GM21526 (cell line): ENCODE results near the gene SLC19A1.

Experiments used
- ATAC-seq: cut with Tn5 transposase; IDR thresholded peaks from one replicate; pipeline ENCODE4 v1.9.1; 2021; ENCODE audit warnings: moderate library complexity; ENCODE audit not compliant: unreplicated experiment, low FRiP score

SLC19A1 gene

DNA sequence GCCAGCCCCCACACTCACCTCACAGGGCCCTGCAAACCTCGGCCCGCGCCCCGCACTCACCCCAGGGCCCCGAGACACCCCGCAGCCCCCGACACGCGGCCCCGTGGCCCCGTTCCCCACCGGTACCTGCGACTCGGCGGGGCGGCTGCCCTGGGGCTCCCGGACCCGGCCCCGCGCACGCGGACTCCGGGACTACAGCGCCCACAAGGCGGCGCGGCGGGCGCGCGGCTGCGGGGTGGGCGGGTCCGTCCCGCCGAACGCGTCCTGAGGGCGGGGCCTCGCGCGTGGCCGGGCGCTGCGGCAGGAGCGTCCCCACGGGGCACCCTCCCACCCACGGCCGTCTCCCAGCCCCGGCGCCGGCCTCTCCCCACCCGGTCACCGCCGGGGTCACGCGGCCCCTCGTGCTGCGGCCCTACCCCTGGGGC is at the start of gene SLC19A1:
Gene SLC19A1, minus strand, starts transcription at position 199 of the 425 bp plus-strand sequence. CDS start 4,481 bp downstream, outside the sequence.
- peak; percentile 49 for ATAC-seq

GRCh38 chr21:45591619-45592207 is 49.5 kb upstream of the SLC19A1 start:
- no peak for ATAC-seq

- no peak for ATAC-seq
These were observed 48.7 kb upstream of the SLC19A1 start for GRCh38 chr21:45590726-45591618.

- ATAC-seq: no peak
These were observed 48.0 kb upstream of the SLC19A1 start for GRCh38 chr21:45590246-45590725.

DNA sequence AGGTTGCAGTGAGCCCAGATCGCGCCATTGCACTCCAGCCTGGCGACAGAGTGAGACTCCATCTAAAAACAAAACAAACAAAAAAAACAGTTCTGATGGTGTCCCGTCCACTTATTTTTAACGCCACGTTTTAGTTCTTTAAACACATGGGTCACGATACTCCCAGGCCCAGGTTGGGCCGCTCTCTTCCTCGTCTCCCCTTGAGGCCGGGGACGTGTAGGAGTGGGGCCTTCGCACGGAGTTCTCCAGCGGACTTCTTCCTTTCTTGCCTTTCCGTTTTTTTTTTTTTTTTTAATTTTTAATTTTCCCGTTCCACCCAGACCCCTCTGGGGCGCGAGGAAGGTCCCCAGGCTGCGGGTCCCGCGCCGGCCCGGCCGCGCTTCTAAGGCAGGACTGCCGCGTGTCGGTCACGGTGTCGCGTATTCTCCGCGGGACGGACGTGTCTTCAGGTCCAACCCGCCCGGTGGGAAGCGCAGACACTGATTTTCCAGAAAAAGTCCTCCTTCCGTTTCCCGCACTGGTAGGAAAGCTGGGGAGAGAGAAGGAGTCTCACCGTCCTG is 47.5 kb upstream of the SLC19A1 start:
- no peak for ATAC-seq

GRCh38 chr21:45588871-45589491 is 46.7 kb upstream of the SLC19A1 start:
- no peak for ATAC-seq

- ATAC-seq: no peak
These were observed 46.0 kb upstream of the SLC19A1 start for GRCh38 chr21:45588086-45588825.

DNA sequence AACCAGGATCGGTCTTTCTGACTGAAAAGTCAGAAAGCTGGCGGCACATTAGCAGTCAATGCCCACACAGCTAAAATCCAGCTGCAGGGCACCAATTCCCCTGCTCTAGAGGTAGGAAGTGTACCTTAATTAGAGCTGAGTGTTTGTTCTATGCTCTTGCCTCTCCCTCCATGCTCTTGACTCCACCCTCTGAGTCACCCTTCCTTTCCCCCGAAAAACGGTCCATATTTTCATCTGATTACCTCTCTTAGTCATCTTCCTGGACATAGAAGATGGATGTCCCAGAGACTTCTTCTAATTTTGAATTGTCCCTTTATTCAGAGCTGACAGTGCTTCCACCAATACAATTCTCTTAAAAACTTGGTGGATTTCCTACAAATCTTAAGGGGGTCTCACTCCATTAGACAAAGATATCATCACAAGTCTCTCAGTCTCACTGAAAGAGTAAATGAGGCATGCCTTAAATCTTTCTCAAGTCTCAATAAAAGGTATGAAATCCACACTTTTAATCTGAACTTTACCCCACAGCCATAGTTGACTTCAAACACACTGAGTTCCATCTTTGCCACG is 44.1 kb upstream of the SLC19A1 start:
- ATAC-seq: no peak

GRCh38 chr21:45584786-45585185 is 42.5 kb upstream of the SLC19A1 start:
- ATAC-seq: no peak

DNA sequence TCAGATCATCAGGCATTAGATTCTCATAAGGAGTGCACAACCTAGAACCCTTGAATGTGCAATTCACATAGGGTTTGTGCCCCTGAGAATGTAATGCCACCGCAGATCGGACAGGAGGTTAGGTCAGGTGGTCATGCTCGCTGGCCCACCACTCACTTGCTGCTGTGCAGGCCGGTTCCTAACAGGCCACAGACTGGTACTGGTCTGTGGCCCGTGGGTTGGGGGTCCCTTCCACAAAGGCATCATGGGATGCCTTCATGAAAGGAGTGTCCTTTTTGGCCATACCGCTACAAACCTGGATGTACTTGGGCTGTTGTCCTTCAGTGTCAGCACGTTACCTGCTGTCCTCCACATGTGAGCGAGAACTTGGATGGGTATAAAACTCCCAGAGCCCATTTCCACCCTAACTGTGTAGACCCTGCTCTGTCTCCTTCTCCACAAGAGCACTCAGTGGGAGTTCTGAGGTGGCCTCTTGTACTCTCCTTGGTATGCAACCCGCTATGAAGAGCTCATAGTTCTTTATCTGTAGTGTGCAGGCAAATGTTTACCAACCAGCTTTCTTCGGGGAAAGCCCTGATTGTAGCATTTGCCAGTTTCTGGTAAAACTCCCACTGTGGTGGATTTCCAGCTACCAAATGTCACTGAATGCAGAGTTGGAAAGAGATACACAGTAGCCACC is 41.7 kb upstream of the SLC19A1 start:
- ATAC-seq: no peak

DNA sequence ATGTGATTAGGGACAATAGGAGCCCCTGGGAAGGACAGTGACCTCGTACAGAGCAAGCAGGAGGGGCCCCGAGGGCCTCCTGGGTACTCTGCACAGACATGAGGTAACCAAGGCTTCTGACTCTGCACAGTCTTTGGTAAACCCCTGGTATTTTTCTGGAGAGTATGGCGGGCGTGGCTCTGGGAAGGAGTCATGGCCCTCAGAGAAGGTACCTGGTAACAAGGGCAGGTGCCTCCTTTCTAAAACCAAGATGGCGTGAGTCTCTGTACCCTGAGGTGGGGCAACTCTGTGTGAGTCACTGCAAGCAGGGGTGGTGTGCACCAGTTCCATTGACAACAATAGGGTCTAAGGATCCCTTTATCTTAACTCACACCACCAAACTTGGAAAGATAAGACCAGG is 39.9 kb upstream of the SLC19A1 start:
- ATAC-seq: no peak

- ATAC-seq: no peak
These were observed 39.1 kb upstream of the SLC19A1 start for GRCh38 chr21:45581322-45581712.

DNA sequence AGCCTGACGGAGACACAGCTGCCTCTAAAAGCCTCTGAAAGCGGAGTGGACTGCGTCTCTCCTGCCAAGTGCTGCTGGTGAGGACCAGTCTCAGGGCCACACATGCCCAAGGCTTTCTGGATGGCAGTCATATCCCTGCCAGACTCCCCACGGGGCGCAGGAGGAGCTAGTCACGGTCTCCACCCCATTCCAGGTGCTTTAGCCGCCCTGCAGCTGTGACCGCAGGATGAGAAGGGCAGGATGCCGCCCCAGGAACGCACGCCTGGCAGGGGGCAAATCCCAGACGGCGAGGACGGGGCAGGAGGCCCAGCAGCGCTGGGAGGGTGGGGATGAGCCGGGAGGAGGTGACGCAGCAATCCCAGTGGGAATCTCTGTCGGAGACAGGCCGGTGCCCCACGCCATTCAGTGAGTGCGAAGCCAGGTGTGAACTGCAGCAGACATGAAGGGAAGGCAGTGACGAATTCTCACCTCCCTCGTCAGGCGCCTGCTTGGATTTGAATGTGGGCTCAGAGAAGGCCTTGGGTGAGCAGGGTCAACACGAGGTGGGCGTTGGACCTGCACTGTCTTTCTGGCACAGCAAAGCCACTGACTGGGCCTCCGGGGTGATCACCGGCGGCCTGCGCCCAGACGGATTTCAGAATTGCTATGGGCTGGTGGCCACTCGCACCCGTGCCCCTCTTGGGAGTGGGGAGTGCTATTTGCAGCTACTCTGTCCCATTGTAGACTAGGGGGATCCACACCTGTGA is 38.5 kb upstream of the SLC19A1 start:
- no peak for ATAC-seq

DNA sequence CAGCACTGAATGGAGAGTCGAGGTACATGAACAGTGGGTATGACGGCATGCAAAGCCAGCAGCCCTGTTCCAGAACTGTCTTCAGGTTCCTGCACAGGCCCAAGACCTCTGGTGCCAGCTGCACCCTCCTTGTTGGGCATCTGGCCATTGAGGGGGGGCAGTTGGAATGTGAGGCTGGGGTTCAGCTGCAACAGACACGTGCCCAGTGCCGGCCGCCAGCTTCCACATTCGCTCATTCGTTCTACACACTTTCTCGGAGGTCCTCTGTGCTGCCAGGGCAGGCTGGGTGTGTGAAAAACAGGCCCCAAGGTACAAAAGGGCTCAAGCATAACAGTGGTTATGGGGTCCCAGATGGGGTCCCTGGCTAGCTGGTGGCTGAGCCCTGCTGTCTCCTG is 37.9 kb upstream of the SLC19A1 start:
- ATAC-seq: no peak

DNA sequence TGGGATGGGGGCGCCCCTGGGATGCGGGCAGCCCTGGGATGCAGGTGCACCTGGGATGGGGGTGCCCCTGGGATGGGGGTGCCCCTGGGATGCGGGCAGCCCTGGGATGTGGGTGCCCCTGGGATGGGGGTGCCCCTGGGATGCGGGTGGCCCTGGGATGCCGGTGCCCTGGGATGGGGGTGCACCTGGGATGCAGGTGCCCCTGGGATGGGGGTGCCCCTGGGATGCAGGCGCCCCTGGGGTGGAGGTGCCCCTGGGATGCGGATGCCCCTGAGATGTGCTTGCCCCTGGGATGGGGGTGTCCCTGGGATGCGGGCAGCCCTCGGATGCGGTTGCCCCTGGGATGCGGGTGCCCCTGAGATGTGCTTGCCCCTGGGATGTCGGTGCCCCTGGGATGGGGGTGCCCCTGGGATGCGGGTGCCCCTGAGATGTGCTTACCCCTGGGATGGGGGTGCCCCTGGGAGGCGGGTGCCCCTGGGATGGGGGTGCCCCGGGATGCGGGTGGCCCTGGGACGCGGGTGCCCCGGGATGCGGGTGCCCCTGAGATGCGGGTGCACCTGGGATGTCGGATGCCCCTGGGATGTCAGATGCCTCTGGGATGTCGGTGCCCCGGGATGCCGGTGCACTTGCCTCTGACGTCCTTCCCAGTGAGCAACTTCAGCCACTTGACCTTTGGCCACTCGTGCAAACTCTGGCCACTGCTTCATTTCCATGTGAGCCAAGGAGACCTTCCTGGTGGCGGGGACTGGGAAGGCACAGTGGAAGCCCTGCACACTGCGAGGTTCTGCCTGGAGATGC is 37.3 kb upstream of the SLC19A1 start:
- ATAC-seq: no peak

GRCh38 chr21:45578811-45579381 is 36.7 kb upstream of the SLC19A1 start:
- ATAC-seq: no peak

GRCh38 chr21:45578176-45578801 is 36.0 kb upstream of the SLC19A1 start:
- no peak for ATAC-seq
